SK-N-SH (cell line): ENCODE results near the gene NEMP2. TPM values are rescaled to one million over a fixed set of nuclear protein-coding genes. Genes with fewer than 3 reads are reported as not detected.

Source experiments
- CTCF ChIA-PET: fragments of 300-600, 350-600 bp; formaldehyde crosslinking; extraction: SDS; loops from one replicate; lab custom pipeline; 2021; lab: Yijun Ruan, JAX
- POLR2A ChIA-PET: fragments of 350-600 bp; sonication (Branson Sonifier 250); formaldehyde crosslinking; extraction: SDS; loops from one replicate; lab custom pipeline; 2020; ENCODE audit warnings: antibody characterized with exemption, inconsistent platforms; lab: Yijun Ruan, JAX
- DNase-seq: peaks from one replicate; pipeline ENCODE4 v3.0.0; 2012
- H2AFZ ChIP-seq: fragments of 200-600 bp; sonication (generic); 2 replicates; pipeline ENCODE4 v1.8.1; 2016; ENCODE audit warnings: antibody characterized with exemption, mild to moderate bottlenecking, low read depth
- H3F3A ChIP-seq: fragments of 200-600 bp; sonication (generic); replicated peaks from 2 replicates; pipeline ENCODE3; 2016; ENCODE audit warnings: antibody characterized with exemption, mild to moderate bottlenecking; ENCODE audit not compliant: insufficient read depth
- H3K27ac ChIP-seq, 2 experiments: fragments of 200-500 bp in 1 of 2; fragments of 200-600 bp in 1 of 2; sonication (Bioruptor generic) in 1 of 2; sonication (generic), shearing (Covaris generic) in 1 of 2; 2 replicates each; pipeline versions ENCODE4 v1.5.1 to v1.6.1; 2014 to 2016; ENCODE audit warnings: low read depth in 2 of 2, inconsistent platforms in 1 of 2, low read length in 1 of 2, mild to moderate bottlenecking in 1 of 2, mixed read lengths in 1 of 2
- H3K27me3 ChIP-seq: fragments of 200-600 bp; sonication (generic), shearing (Covaris generic); 2 replicates; pipeline ENCODE4 v1.6.1; 2016; ENCODE audit warnings: mixed run types; ENCODE audit not compliant: insufficient read depth
- H3K36me3 ChIP-seq, 2 experiments: fragments of 200-500 bp in 1 of 2; fragments of 200-600 bp in 1 of 2; sonication (Bioruptor generic) in 1 of 2; sonication (generic) in 1 of 2; replicated peaks in 1 of 2; 2 replicates each; pipeline versions ENCODE3 to v1.5.1; 2014 to 2016; ENCODE audit warnings: low read length in 1 of 2, mild to moderate bottlenecking in 1 of 2; ENCODE audit not compliant: insufficient read depth in 2 of 2, control insufficient read depth in 1 of 2
- H3K4me1 ChIP-seq, 2 experiments: fragments of 200-500 bp in 1 of 2; fragments of 200-600 bp in 1 of 2; sonication (Bioruptor generic) in 1 of 2; sonication (generic), shearing (Covaris generic) in 1 of 2; 2 replicates each; pipeline versions ENCODE4 v1.5.1 to v1.6.1; 2014 to 2016; ENCODE audit warnings: low read depth in 1 of 2, low read length in 1 of 2, mixed run types in 1 of 2; ENCODE audit not compliant: insufficient read depth in 2 of 2, control insufficient read depth in 1 of 2
- H3K4me2 ChIP-seq: fragments of 200-600 bp; sonication (generic), shearing (Covaris generic); 2 replicates; pipeline ENCODE4 v1.6.1; 2017; ENCODE audit warnings: mixed run types
- H3K4me3 ChIP-seq, 2 experiments: fragments of 200-500 bp in 1 of 2; fragments of 200-600 bp in 1 of 2; sonication (Bioruptor generic) in 1 of 2; sonication (generic), shearing (Covaris generic) in 1 of 2; 2 replicates each; pipeline versions ENCODE4 v1.5.1 to v1.8.1; 2014 to 2016; ENCODE audit warnings: low read depth in 2 of 2, inconsistent platforms in 1 of 2, low read length in 1 of 2, mild to moderate bottlenecking in 1 of 2, mixed read lengths in 1 of 2, moderate library complexity in 1 of 2
- H3K79me2 ChIP-seq: fragments of 200-600 bp; sonication (generic); 2 replicates; pipeline ENCODE4 v1.8.1; 2017; ENCODE audit warnings: mild to moderate bottlenecking; ENCODE audit not compliant: insufficient read depth
- H3K9ac ChIP-seq: fragments of 200-600 bp; sonication (generic); 2 replicates; pipeline ENCODE4 v1.6.1; 2017; ENCODE audit warnings: mixed run types
- H3K9me2 ChIP-seq: fragments of 200-600 bp; sonication (generic); 2 replicates; pipeline ENCODE4 v1.6.1; 2017; ENCODE audit warnings: mixed run types
- H3K9me3 ChIP-seq: fragments of 200-600 bp; sonication (generic); 2 replicates; pipeline ENCODE4 v1.6.1; 2017; ENCODE audit warnings: mixed run types, mild to moderate bottlenecking, moderate library complexity
- H4K20me1 ChIP-seq: fragments of 200-600 bp; sonication (generic); 2 replicates; pipeline ENCODE4 v1.6.1; 2017; ENCODE audit warnings: mild to moderate bottlenecking, mixed run types; ENCODE audit not compliant: insufficient read depth
- ELF1 ChIP-seq: IDR thresholded peaks from 2 replicates; pipeline ENCODE4 v1.4.0; 2012
- GATA2 ChIP-seq: sonication (generic); formaldehyde crosslinking; IDR thresholded peaks from 2 replicates; pipeline ENCODE4 v1.5.0; 2020; ENCODE audit warnings: mild to moderate bottlenecking, missing genetic modification reagents
- JUND ChIP-seq: IDR thresholded peaks from 2 replicates; pipeline ENCODE4 v1.4.0; 2012
- MAX ChIP-seq: IDR thresholded peaks from 2 replicates; pipeline ENCODE4 v1.4.0; 2012; ENCODE audit warnings: low read depth
- MXI1 ChIP-seq: IDR thresholded peaks from 2 replicates; pipeline ENCODE4 v1.6.1; 2012; ENCODE audit warnings: mild to moderate bottlenecking, low read depth, low read length, improper control_type of control experiment
- NRF1 ChIP-seq: IDR thresholded peaks from 2 replicates; pipeline ENCODE4 v1.6.1; 2012; ENCODE audit warnings: low read depth, mild to moderate bottlenecking, low read length
- PBX3 ChIP-seq: IDR thresholded peaks from 2 replicates; pipeline ENCODE4; 2012
- POLR2AphosphoS5 ChIP-seq: IDR thresholded peaks from 2 replicates; pipeline ENCODE4 v1.6.1; 2012; ENCODE audit warnings: low read depth, low read length
- RAD21 ChIP-seq: IDR thresholded peaks from 2 replicates; pipeline ENCODE4 v1.6.1; 2012; ENCODE audit warnings: mild to moderate bottlenecking, low read length
- RCOR1 ChIP-seq: fragments of 150-350 bp; IDR thresholded peaks from 2 replicates; pipeline ENCODE4 v1.6.1; 2017; ENCODE audit warnings: antibody characterized with exemption, low read length
- RFX5 ChIP-seq: IDR thresholded peaks from 2 replicates; pipeline ENCODE4 v1.6.1; 2012; ENCODE audit warnings: mild to moderate bottlenecking, improper control_type of control experiment, low read length
- TAF1 ChIP-seq: IDR thresholded peaks from 2 replicates; pipeline ENCODE4 v1.6.1; 2012; ENCODE audit warnings: low read depth, mild to moderate bottlenecking, low read length, moderate library complexity, borderline replicate concordance
- YY1 ChIP-seq: IDR thresholded peaks from 2 replicates; pipeline ENCODE4 v1.4.0; 2012; ENCODE audit warnings: low read depth, mild to moderate bottlenecking
- ZBTB33 ChIP-seq: IDR thresholded peaks from 2 replicates; pipeline ENCODE4 v1.4.0; 2012; ENCODE audit warnings: low read depth, borderline replicate concordance
- WGBS: methylation state at CpG from one replicate; pipeline ENCODE4 v1.1.6; 2017; ENCODE audit warnings: low lambda C conversion rate; 5-methylcytosine and 5-hydroxymethylcytosine counted together
- polyA plus RNA-seq, 3 experiments: library from polyadenylated mRNA; depleted of rRNA; stranded (reverse); fragments of >200 nt; gene quantifications; 2 replicates each; pipeline ENCODE4 v1.2.3, GENCODE V29; 2012

Gene NEMP2, protein sequence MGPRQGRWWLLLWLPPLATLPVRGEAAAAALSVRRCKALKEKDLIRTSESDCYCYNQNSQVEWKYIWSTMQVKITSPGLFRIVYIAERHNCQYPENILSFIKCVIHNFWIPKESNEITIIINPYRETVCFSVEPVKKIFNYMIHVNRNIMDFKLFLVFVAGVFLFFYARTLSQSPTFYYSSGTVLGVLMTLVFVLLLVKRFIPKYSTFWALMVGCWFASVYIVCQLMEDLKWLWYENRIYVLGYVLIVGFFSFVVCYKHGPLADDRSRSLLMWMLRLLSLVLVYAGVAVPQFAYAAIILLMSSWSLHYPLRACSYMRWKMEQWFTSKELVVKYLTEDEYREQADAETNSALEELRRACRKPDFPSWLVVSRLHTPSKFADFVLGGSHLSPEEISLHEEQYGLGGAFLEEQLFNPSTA
- polyA plus RNA-seq (2012; rRNA removed) = 1.8 and 2.0 TPM in 2 replicates
- 1.8 and 3.0 TPM in 2 replicates for polyA plus RNA-seq (2012; cell fraction: cytosol; rRNA removed)
- 0.39 and 0.77 TPM in 2 replicates for polyA plus RNA-seq (2012; cell fraction: nucleus; rRNA removed)

DNA sequence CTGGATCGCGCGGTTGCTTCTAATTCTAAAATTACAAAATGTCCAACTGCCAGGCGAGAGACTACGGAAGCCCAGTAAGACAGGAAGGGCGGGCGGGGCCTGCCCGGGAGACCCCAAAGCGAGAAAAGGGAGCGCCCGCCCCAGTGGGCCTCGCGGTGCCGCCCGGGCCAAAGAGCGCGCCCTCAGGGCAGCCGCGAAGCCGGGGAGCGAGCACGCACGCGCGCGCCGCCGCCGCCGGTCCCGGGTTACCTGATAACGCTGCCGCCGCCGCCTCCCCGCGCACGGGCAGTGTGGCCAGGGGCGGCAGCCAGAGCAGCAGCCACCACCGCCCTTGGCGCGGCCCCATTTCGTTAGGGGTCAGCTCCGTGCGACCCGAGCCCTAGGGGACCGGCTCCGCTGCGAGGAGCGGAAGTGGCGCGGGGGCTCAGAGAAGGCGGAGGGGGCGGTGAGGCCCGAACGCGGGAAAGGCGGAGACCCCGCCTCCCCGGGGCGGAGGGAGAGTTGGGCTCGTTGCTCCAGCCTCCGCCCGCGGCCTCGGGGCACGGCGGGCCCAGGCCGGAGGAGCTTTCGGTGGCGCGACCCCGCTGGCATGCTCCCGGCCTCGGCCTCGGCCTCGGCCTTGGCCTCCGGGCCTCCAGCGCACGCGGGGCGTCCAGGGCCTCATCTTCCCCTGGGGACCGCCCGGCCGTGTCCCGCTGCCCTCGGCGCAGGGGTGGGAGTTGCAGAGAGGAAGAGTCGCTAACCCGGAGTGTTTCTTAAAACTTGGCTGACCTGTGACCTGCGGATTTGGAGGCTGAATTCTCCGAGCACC lies at the start of gene NEMP2:
NEMP2 (minus strand) TSS at position 413 of the 811 bp plus-strand sequence; CDS start at position 346, 67 bp downstream.
- H3K27me3 ChIP-seq = no peaks in the 10 kb centered on the region
- peaks cover 5% of the 10 kb centered on the region for H3F3A ChIP-seq
- DNase-seq = peak; percentile 93
- CTCF ChIA-PET = interaction anchor here (0.6 kb wide), 1 partner anchor 89 kb away, joined by 3 read pairs; no protein-coding TSS in a partner anchor
- H3K9me2 ChIP-seq = no peaks in the 10 kb centered on the region
- peak within 1 kb of the TSS in 1 of 2 experiments; percentile 84; a peak in 3 of 4 replicates for H3K27ac ChIP-seq
- no peaks in the 10 kb centered on the region for H3K36me3 ChIP-seq
- H3K4me1 ChIP-seq = peaks cover 0 to 7% of the 10 kb centered on the region in 2 experiments; a peak in 2 of 4 replicates
- H3K9ac ChIP-seq = peak within 1 kb of the TSS; percentile 85
- peak within 1 kb of the TSS; percentile 75 to 76 for H3K4me3 ChIP-seq
- H3K4me2 ChIP-seq = peak within 1 kb of the TSS; percentile 84
- TF ChIP-seq RAD21 = 0 out of 2 replicates have a peak, but pooled peaks have one; percentile 1
- TF ChIP-seq PBX3 = peak; percentile 51; the same call in 1 of the 2 replicates
- TF ChIP-seq ZBTB33 = no peak
- peak; percentile 65; the same call in 1 of the 2 replicates for TF ChIP-seq MAX
- no peak for TF ChIP-seq RCOR1
- TF ChIP-seq RFX5 = no peak
- TF ChIP-seq JUND = no peak
- TF ChIP-seq MXI1 = 0 out of 2 replicates have a peak, but pooled peaks have one; percentile 46
- TF ChIP-seq GATA2 (CRISPR knock-in tag) = no peak
- no peak for TF ChIP-seq ELF1
- no peak for TF ChIP-seq YY1
- TF ChIP-seq NRF1 = peak; percentile 59
- TF ChIP-seq POLR2AphosphoS5 = peak; percentile 49; the same call in 1 of the 2 replicates
- peak; percentile 43 for TF ChIP-seq TAF1
- H3K9me3 ChIP-seq = peaks cover 4% of the 10 kb centered on the region
- POLR2A ChIA-PET = interaction anchor here (0.8 to 1.2 kb wide), 3 partner anchors 19 to 272 kb away, joined by 3 to 4 read pairs (median 4); partner anchors contain the start of gene NAB1
- 3% methylated on average over 22 of the region's 92 CpGs for WGBS
- H2AFZ ChIP-seq = peak within 1 kb of the TSS; percentile 98
- no peaks in the 10 kb centered on the region for H3K79me2 ChIP-seq
- H4K20me1 ChIP-seq = no peaks in the 10 kb centered on the region
